ENCODE measurements around the gene RNF123.

RNF123 gene

DNA sequence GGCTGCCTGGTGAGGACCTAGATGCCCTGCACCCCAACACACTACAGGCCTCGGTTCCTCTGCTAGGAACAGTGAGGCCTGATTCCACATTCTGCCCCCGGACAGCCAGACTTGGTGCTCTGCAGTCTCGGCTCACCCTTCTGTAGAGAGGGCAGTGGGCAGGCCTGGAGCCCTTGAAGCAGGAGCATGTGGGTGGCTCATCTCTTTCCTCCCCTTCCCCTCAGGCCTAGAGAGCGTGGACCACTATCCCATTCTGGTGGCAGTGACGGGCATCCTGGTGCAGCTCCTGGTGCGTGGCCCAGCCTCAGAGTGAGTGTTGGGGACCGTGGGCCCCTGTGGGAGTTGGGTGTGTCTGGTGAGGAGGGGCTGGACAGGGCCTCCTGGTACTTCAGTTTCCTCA is 26.8 kb downstream of the RNF123 start:
- Histone ChIP-seq H3K36me3 (ENCODE audit: insufficient read depth, low read length) (peaks cover 11% of the 10 kb centered on the region), H3K4me1 (ENCODE audit: insufficient read depth, low read length) (0 out of 2 replicates have a peak, but pooled peaks cover 6% of the 10 kb centered on the region), H3K27me3 (ENCODE audit: insufficient read depth, low read length) (no peaks in the 10 kb centered on the region), H3K9ac (ENCODE audit: low read depth, low read length) (no peak overlapping the region), H3K9me3 (ENCODE audit: insufficient read depth, low read depth, low read length) (no peaks in the 10 kb centered on the region), H3K4me3 (ENCODE audit: low read length) (no peak overlapping the region), H3K27ac (ENCODE audit: low read depth, low read length) (no peak overlapping the region)
- 94% methylated on average over 7 of the region's 7 CpGs for WGBS

DNA sequence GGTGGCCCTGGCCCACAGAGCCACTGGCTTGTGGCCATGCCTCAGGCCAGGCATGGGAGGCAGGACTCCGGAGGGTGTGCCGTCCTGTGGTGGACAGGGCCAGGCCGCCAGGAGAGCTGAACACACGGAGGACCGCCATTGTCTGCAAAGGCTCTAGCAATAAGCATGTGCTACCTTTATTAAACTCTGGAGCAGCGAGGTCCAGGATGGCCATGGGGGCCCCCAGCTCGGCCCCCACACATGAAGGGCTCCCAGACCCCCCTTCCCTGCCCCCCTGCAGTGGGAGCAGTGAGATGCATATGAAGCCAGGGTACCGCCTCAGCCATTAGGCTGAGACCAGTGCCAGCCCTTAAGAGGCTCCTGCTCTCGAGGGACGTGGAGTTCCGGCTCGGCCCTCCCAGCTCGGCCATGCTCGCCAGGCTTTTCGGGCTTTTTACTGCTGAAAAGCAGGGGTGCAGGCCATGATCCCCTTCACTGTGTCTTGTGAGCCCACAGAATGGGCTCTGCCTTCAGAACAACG is 27.4 kb downstream of the RNF123 start:
- H3K27ac ChIP-seq (ENCODE audit: low read depth, low read length), result no peak overlapping the region
- 0 out of 2 replicates have a peak, but pooled peaks cover 6% of the 10 kb centered on the region for H3K4me1 ChIP-seq (ENCODE audit: insufficient read depth, low read length)
- H3K27me3 ChIP-seq (ENCODE audit: insufficient read depth, low read length), result no peaks in the 10 kb centered on the region
- WGBS, result 93% methylated on average over 16 of the region's 16 CpGs
- H3K9me3 ChIP-seq (ENCODE audit: insufficient read depth, low read depth, low read length), result no peaks in the 10 kb centered on the region
- no peak overlapping the region for H3K4me3 ChIP-seq (ENCODE audit: low read length)
- H3K36me3 ChIP-seq (ENCODE audit: insufficient read depth, low read length), result peaks cover 17% of the 10 kb centered on the region
- H3K9ac ChIP-seq (ENCODE audit: low read depth, low read length), result no peak overlapping the region

- 0 out of 2 replicates have a peak, but pooled peaks cover 6% of the 10 kb centered on the region for H3K4me1 ChIP-seq (ENCODE audit: insufficient read depth, low read length)
- no peak overlapping the region for H3K4me3 ChIP-seq (ENCODE audit: low read length)
- H3K36me3 ChIP-seq (ENCODE audit: insufficient read depth, low read length), result peaks cover 23% of the 10 kb centered on the region
- H3K27ac ChIP-seq (ENCODE audit: low read depth, low read length), result no peak overlapping the region
- H3K9ac ChIP-seq (ENCODE audit: low read depth, low read length), result no peak overlapping the region
- no peaks in the 10 kb centered on the region for H3K27me3 ChIP-seq (ENCODE audit: insufficient read depth, low read length)
- WGBS, result 91% methylated on average over 13 of the region's 14 CpGs
- H3K9me3 ChIP-seq (ENCODE audit: insufficient read depth, low read depth, low read length), result no peaks in the 10 kb centered on the region
These were observed 28.0 kb downstream of the RNF123 start for GRCh38 chr3:49717211-49717958.

DNA sequence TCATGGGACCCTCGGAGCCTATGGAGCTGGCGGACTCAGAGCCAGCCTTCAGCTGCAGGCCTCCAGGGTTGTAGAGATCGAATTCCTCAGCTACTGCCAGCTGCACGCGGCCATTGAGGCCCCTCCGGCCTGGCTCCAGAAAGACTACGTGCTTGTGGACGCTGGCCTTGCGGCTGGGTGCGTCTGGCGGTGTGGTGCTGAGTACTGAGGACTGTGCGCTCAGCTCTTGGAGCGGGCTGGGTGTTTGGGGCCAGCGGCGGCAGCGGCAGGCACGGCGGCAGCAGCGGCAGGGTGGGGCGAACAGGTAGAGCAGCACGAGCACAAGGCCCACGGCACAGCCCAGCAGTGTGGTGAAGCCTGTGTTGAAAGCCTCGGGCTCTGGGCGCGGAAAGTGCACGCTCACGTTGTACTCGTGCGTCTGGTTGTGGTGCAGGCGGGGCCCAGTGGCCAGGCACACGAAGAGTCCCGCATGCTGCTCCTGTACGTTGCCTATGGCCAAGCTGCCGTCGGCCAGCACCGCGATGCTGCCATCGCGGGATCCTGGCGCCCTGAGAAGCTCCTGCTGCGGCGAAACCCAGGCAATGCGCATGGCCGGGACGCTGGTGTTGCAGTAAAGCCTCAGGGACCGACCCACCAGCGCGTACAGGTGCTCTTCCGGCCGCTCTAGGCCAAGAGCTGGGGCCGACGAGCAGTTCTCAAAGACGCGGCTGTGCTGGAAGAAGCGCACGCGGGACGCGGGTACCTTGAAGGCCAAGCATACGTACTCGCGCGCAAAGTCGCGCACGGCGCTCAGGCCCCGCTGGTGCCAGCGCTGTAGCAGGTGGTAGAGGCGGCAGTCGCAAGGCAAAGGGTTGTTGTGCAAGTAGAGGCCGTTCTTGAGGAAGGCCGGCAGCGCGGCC is 28.9 kb downstream of the RNF123 start:
- no peak overlapping the region for H3K27ac ChIP-seq (ENCODE audit: low read depth, low read length)
- H3K9me3 ChIP-seq (ENCODE audit: insufficient read depth, low read depth, low read length), result no peaks in the 10 kb centered on the region
- peaks cover 27% of the 10 kb centered on the region for H3K36me3 ChIP-seq (ENCODE audit: insufficient read depth, low read length)
- H3K9ac ChIP-seq (ENCODE audit: low read depth, low read length), result peak overlapping the region; percentile 29; the same call in 1 of the 2 replicates
- H3K4me3 ChIP-seq (ENCODE audit: low read length), result peak overlapping the region; percentile 67
- 95% methylated on average over 75 of the region's 75 CpGs for WGBS
- H3K27me3 ChIP-seq (ENCODE audit: insufficient read depth, low read length), result no peaks in the 10 kb centered on the region
- H3K4me1 ChIP-seq (ENCODE audit: insufficient read depth, low read length), result peaks cover 6% of the 10 kb centered on the region; the same call in 1 of the 2 replicates

DNA sequence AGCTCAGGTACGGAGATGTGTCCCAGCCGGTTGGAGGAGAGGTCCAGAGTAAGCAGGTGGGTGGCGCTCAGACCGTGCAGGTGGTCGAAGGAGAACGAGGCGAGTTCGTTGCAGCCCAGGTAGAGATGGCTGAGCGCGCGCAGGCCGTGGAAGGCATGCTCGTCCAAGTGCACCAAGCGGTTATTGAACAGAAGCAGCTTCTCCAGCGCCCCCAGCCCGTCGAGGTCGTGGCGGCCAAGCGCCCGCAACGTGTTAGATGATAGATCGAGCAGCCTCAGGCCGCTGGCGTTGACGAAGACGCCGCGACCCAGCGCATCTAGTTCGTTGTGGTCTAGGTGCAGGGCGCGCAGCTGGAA is 29.5 kb downstream of the RNF123 start:
- peak overlapping the region; percentile 67 for H3K4me3 ChIP-seq (ENCODE audit: low read length)
- peak overlapping the region; percentile 83 for H3K9ac ChIP-seq (ENCODE audit: low read depth, low read length)
- H3K4me1 ChIP-seq (ENCODE audit: insufficient read depth, low read length), result peaks cover 6% of the 10 kb centered on the region; the same call in 1 of the 2 replicates
- no peaks in the 10 kb centered on the region for H3K9me3 ChIP-seq (ENCODE audit: insufficient read depth, low read depth, low read length)
- WGBS, result 42% methylated on average over 33 of the region's 33 CpGs
- H3K36me3 ChIP-seq (ENCODE audit: insufficient read depth, low read length), result peaks cover 27% of the 10 kb centered on the region
- peak overlapping the region; percentile 9; the same call in 1 of the 2 replicates for H3K27ac ChIP-seq (ENCODE audit: low read depth, low read length)
- no peaks in the 10 kb centered on the region for H3K27me3 ChIP-seq (ENCODE audit: insufficient read depth, low read length)

GRCh38 chr3:49719214-49719884 is 30.0 kb downstream of the RNF123 start, which contains the start of gene AMIGO3:
Gene AMIGO3 (minus strand): TSS chr3:49719684. CDS start chr3:49719465, 219 bp downstream.
- WGBS, result 4% methylated on average over 50 of the region's 50 CpGs
- peak within 1 kb of the TSS; percentile 67 for H3K4me3 ChIP-seq (ENCODE audit: low read length)
- H3K27ac ChIP-seq (ENCODE audit: low read depth, low read length), result peak within 1 kb of the TSS; percentile 35; the same call in 1 of the 2 replicates
- no peaks in the 10 kb centered on the region for H3K9me3 ChIP-seq (ENCODE audit: insufficient read depth, low read depth, low read length)
- H3K27me3 ChIP-seq (ENCODE audit: insufficient read depth, low read length), result no peaks in the 10 kb centered on the region
- peaks cover 27% of the 10 kb centered on the region for H3K36me3 ChIP-seq (ENCODE audit: insufficient read depth, low read length)
- H3K9ac ChIP-seq (ENCODE audit: low read depth, low read length), result peak within 1 kb of the TSS; percentile 83
- H3K4me1 ChIP-seq (ENCODE audit: insufficient read depth, low read length), result peaks cover 6% of the 10 kb centered on the region; the same call in 1 of the 2 replicates

- Histone ChIP-seq H3K36me3 (ENCODE audit: insufficient read depth, low read length) (peaks cover 25% of the 10 kb centered on the region), H3K27me3 (ENCODE audit: insufficient read depth, low read length) (no peaks in the 10 kb centered on the region), H3K9me3 (ENCODE audit: insufficient read depth, low read depth, low read length) (no peaks in the 10 kb centered on the region), H3K4me1 (ENCODE audit: insufficient read depth, low read length) (peaks cover 6% of the 10 kb centered on the region; the same call in 1 of the 2 replicates), H3K9ac (ENCODE audit: low read depth, low read length) (no peak overlapping the region), H3K27ac (ENCODE audit: low read depth, low read length) (no peak overlapping the region), H3K4me3 (ENCODE audit: low read length) (no peak overlapping the region)
- WGBS, result 91% methylated on average over 4 of the region's 4 CpGs
These were observed 31.7 kb downstream of the RNF123 start for GRCh38 chr3:49720855-49721595.

DNA sequence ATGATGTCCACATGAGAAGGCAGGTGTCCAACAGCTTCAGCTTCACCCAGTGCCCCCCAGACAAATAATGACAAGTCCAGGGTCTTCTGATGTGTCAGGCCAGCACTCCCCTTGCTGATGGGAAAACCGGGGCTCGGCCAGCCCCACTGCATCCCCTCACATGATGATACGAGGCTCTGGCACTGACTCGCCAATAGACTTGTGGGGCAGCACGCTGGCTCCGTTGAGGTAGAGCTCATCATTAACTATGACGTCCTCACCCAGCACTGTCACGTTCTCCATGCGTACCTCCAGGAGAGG is 32.2 kb downstream of the RNF123 start:
- Histone ChIP-seq H3K9me3 (ENCODE audit: insufficient read depth, low read depth, low read length) (no peaks in the 10 kb centered on the region), H3K4me1 (ENCODE audit: insufficient read depth, low read length) (peaks cover 6% of the 10 kb centered on the region; the same call in 1 of the 2 replicates), H3K27me3 (ENCODE audit: insufficient read depth, low read length) (no peaks in the 10 kb centered on the region), H3K9ac (ENCODE audit: low read depth, low read length) (no peak overlapping the region), H3K36me3 (ENCODE audit: insufficient read depth, low read length) (peaks cover 28% of the 10 kb centered on the region), H3K27ac (ENCODE audit: low read depth, low read length) (no peak overlapping the region), H3K4me3 (ENCODE audit: low read length) (no peak overlapping the region)
- 94% methylated on average over 9 of the region's 9 CpGs for WGBS

GRCh38 chr3:49721896-49722781 is 32.8 kb downstream of the RNF123 start:
- H3K4me1 ChIP-seq (ENCODE audit: insufficient read depth, low read length), result peaks cover 6% of the 10 kb centered on the region; the same call in 1 of the 2 replicates
- H3K9ac ChIP-seq (ENCODE audit: low read depth, low read length), result no peak overlapping the region
- H3K27me3 ChIP-seq (ENCODE audit: insufficient read depth, low read length), result no peaks in the 10 kb centered on the region
- H3K9me3 ChIP-seq (ENCODE audit: insufficient read depth, low read depth, low read length), result no peaks in the 10 kb centered on the region
- H3K4me3 ChIP-seq (ENCODE audit: low read length), result no peak overlapping the region
- WGBS, result 96% methylated on average over 26 of the region's 26 CpGs
- no peak overlapping the region for H3K27ac ChIP-seq (ENCODE audit: low read depth, low read length)
- H3K36me3 ChIP-seq (ENCODE audit: insufficient read depth, low read length), result peaks cover 33% of the 10 kb centered on the region
